Cardiac fibroblast (primary cell): ENCODE results near the gene TPM4.

Experiments used
- DNase-seq, 2 donors: peaks; one replicate each; pipeline versions ENCODE4 v3.0.0 to v3.0.0-alpha.2; 2010; ENCODE audit warnings: low read depth in 2 of 2
- H3K4me3 ChIP-seq, 2 donors: replicated peaks in 1 of 2; 1 replicate in 1 of 2; 2 replicates in 1 of 2; pipeline ENCODE4 v1.5.1; 2011; ENCODE audit warnings: low read depth in 2 of 2, low read length in 2 of 2, mild to moderate bottlenecking in 2 of 2, moderate library complexity in 1 of 2
- CTCF ChIP-seq: IDR thresholded peaks from one replicate; pipeline ENCODE4 v1.5.1; 2011; ENCODE audit warnings: low read depth, mild to moderate bottlenecking, low read length, inconsistent platforms

Gene TPM4

DNA sequence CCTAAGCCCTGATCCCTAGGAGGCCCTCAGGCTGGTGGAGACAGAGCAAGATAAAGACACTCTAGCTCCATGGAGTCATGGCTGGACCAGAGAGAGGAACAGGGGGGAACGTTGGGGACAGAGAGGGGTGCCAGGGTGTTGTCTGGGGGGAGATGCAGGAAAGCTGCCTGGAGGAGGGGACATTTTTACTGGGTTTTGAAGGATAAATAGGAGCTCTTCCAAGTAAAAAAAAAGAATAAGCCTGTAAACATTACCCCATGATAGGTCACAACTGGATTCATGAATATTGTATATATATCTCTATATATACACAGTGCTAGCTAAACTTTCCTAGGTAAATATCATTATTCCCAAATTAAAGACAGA lies 67.9 kb downstream of the TPM4 start:
- TF ChIP-seq CTCF: no peak
- no peak overlapping the region for H3K4me3 ChIP-seq
- no peak for DNase-seq

DNA sequence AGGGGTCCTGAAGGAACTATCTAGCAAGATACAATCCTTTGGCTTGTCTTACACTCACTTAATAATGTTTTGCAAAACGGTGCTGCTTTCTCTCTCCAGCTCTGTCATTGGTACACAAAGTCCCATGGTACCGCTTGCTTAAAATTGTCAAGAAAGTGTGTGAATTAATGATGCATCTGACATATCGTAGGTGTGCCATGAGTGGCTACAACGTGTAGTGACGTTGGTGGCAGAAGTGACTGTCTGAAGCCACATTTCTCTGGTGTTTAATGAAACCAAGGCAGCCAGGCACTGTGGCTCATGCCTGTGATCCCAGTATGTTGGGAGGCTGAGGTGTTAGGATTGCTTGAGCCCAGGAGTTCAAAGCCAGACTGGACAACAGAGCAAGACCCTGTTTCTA lies 69.8 kb downstream of the TPM4 start:
- no peak for DNase-seq
- no peak for TF ChIP-seq CTCF
- no peak overlapping the region for H3K4me3 ChIP-seq

DNA sequence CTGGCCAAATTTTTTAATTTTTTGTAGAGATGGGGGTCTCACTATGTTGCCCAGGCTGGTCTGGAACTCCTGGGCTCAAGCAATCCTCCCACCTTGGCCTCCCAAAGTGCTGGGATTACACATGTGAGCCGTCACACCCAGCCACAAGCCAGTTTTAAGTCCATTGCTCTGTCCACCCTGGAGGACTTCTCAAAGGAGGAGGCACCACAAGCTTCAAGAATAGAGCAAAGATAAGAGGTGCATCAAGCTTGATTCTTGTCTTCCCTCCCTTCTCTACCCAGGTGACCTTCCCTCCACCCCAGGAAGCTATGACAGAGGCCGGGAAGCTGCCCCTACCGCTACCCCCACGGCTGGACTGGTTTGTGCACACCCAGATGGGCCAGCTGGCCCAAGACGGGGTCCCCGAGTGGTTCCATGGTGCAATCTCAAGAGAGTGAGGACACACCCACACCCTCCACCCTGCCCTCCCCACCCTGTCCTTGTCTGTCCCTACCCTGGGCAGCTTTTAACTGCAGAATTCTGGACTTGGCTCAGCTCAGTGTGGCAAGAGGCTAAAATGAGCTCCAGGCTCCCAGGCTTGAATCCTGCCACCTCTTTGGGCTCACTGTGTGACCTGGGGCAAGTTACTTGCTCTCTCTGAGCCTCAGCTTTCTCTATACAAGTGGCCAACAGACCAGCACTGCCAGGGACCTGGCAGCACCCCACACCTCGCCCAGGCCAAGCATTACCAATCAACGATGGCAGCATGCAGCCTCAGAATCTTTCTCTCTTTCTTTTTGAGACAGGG lies 72.3 kb downstream of the TPM4 start:
- H3K4me3 ChIP-seq: no peak overlapping the region
- DNase-seq: no peak
- no peak for TF ChIP-seq CTCF
